NCI-H1694 (cell line): ENCODE data around the gene A1BG.

Source experiments
- DNase-seq: peaks from one replicate; lab custom pipeline; 2025; lab: John Stamatoyannopoulos, UW

Gene A1BG

GRCh38 chr19:58352760-58353671 is at the start of gene A1BG:
TSS of gene A1BG (minus strand) at chr19:58353492. CDS start at chr19:58353437, 55 bp downstream.
- no peak for DNase-seq

GRCh38 chr19:58401840-58402421 is 48.6 kb upstream of the A1BG start:
- DNase-seq = no peak

DNA sequence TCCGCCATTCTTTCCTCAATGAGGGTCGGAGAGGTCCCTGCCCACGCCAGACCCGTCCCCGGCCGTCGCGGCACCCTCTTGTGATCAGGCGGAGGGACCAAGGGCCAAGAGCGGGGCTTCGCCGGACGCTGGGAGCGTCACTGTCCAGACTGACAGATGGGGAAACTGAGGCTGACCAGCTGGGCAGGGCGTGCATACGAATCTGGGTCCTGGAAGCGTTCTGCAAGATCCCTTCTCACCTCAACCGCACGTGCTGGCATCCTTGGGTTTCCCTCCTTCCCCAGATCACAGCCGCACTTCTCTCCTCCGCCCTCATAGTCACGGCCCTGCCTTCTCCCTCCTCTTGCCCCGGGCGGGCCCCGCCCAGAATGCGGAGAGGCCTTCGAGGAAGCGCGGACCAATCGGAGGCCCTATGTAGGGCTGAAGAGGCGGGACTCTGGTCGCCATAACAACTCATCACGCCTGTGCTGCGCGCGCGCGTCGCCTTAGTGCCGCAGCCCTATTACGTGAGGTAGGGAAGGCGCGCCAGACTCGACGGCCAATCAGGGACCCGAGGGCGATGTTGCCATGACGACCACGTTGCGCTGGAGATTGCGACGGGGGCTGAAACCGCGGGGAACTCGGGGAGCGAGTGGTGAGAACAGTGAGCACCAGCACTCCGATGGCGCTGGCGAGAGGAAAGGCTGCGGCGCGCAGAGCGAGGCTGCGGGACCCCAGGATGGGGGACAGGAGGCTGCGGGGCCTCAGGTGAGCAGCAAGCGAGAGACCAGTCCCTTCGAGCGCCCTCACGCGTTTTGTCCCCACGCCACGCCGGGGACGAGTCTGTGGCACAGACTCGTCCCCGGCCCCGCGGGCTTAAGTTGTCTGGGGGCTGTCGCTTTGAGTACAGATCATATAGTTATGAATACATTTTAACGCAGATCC is 47.9 kb upstream of the A1BG start:
- peak; percentile 99 for DNase-seq

GRCh38 chr19:58400316-58400915 is 47.1 kb upstream of the A1BG start:
- DNase-seq = peak; percentile 45

DNA sequence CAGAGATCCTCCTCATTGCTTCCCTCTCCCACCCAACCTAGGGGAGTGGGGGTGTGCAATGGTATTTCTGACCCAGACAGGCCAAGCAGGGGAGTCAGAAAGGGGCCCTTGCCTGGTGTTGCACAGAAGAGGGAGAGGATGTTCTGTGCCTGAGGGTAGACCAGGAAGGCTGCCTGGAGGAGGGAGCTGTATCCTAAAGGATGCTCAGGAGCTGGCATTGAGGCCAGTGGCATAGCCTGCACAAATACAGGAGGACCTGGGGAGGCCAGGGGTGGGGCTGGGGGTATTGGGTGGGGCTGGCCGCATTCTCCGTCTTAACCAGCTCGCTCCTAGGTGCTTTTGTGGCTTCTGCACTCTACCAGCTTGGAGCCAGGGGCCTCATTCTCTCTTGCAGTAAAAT is 46.6 kb upstream of the A1BG start:
- no peak for DNase-seq

GRCh38 chr19:58398545-58398944 is 45.3 kb upstream of the A1BG start:
- no peak for DNase-seq

DNA sequence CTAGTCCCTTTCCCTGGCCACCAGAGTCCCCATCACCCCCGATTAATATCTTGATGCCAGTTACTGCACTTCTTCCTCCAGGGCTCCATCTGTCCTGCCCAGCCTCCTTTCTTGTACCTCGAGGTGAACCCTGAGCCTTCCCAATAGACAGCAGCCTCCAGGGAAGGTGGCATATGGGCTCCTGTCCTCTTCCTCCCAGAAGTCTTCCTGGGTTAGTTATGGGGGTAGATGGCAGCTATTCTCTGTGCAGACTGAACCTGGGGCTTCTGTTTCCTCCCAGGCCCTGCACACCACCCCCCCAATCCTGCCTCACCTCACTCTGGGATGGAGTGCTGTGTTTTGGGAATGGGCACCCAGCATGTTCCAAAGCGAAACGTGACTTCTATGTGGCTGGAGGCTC is 44.8 kb upstream of the A1BG start:
- no peak for DNase-seq

GRCh38 chr19:58397533-58398037 is 44.3 kb upstream of the A1BG start:
- DNase-seq = no peak

GRCh38 chr19:58396691-58397532 is 43.6 kb upstream of the A1BG start:
- DNase-seq = no peak

DNA sequence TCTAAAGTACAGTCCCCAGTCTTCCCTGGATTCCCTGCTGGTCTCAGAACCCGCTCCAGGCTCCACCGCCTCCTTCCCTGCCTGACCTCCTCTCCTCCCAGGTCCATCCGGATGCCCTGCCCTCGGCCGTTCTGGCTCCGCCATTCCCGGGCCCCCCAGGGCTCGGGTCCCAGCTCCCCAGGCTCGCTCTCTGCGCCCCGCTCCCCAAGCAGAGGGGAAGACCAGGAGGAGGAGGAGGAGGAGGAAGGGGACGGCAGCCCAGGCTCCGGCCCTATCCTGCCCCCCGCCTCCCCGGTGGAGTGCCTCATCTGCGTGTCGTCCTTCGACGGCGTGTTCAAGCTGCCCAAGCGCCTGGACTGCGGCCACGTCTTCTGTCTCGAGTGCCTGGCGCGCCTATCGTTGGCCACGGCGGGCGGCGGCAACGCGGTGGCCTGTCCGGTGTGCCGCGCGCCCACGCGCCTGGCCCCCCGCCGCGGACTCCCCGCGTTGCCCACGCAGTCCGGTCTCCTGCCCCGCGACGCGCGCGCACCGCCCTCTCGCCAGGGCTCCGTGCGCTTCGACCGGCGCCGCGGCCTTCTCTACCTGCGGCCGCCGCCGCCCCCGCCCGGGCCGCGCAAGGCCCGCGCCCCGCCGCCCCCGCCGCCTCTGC is 42.8 kb upstream of the A1BG start:
- no peak for DNase-seq

DNA sequence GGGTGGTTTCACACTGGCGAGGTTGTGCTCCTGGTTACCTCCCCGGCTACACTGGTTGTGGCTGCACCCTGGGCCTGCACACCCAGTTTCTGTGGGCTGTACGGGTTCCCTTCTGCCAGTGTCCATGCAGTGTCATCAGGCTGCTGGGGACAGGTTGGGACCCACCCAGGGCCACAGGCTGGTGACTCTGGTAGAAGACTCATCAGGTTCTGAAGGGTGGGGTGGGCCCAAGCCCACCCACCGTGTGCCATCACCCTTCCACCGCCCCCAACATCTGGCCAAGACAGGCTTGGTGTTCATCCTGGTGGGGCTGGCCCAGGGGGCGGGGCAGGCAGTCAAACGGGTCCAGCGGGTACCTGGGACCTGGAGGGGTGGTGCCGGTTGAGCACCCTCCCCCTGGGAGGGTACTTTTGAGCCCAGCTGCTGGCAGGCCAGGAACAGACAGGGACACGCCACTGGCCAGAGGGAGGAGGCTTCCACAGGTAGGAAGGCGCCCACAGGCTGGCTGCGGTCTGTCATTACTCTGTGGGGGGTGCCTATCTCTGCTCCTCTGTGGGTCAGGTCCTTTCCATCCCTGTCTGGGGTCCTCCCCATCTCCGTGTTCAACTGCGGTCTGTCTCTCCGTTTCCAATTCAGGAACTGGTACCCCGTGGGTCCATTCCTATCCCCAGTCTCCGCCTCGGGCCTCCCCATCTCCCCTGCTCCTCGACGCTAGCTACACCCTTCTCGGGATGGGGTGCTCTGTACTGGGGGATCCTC is 42.1 kb upstream of the A1BG start, which contains the start of gene RNF225:
TSS of gene RNF225 (plus strand) at position 437 of the 759 bp plus-strand sequence. CDS start 434 bp downstream, outside the sequence.
- DNase-seq = no peak

DNA sequence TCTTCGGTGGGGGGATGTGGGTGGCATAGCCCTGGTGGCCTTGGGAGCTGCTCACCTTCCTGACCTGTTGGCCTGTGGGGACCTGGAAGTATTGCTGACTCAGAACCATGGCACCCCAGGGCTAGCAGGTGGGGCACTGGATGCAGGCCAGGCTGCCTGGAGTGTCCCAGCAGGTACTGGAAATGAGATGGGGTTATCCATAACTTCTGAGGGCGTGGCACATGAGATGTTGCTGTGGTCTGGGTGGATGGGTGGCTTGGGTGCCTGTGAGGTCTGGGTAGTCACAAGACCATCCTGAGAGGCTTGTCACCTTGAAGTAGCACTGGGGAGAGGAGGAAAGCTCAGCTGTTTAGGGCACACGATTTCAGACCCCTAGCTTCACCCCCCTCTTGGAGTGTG is 41.5 kb upstream of the A1BG start:
- DNase-seq = no peak

DNA sequence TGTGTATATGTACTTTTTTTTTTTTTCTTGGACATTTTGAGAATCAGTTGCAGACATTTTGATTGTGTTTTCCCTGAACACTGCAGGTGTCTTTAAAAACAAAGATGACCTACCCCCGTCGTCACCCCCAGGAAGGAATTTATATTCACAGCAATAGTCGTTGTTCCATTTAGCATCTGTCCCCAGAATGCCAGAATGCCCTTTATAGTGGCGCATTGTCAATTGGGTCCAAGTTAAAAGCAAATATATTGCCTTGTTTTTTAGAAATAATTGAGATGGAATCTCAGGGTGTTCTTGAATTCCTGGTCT is 40.4 kb upstream of the A1BG start:
- no peak for DNase-seq

DNA sequence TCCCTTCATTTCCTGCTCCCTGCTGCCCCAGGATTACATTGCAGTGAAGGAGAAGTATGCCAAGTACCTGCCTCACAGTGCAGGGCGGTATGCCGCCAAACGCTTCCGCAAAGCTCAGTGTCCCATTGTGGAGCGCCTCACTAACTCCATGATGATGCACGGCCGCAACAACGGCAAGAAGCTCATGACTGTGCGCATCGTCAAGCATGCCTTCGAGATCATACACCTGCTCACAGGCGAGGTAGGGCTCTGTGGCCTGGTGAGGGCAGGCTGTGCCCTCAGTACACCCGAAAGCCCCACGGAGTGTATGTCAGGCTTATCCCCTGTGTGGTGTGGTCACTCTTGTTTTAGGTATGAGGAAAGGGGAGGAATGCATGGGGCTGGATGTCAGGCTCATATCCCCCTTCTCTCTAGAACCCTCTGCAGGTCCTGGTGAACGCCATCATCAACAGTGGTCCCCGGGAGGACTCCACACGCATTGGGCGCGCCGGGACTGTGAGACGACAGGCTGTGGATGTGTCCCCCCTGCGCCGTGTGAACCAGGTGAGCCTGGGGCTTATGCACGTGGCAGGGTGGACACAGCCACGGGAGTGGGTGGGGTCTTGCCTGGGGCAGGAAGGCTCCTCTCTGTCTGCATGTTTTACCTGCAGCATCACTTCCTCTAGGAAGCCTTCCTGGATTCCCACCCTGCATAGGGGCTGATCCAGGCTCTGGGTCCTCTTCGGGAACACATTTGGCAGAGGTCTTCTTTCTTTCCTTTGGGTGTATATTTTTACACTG is 39.8 kb upstream of the A1BG start:
- no peak for DNase-seq

DNA sequence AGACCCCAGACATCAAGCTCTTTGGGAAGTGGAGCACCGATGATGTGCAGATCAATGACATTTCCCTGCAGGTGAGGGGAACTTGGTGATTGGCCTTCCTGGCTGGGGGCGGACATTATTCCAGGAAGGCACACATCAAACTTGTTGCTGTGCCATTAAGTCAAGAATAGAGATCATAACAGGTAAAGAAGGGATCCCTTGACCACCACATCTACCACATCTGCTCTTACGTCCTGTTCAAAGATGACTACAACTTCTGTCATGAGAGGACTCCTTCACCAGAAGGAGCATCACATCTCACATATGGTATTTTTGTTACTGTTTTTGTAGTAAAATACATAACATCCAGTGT is 34.9 kb upstream of the A1BG start:
- no peak for DNase-seq

DNA sequence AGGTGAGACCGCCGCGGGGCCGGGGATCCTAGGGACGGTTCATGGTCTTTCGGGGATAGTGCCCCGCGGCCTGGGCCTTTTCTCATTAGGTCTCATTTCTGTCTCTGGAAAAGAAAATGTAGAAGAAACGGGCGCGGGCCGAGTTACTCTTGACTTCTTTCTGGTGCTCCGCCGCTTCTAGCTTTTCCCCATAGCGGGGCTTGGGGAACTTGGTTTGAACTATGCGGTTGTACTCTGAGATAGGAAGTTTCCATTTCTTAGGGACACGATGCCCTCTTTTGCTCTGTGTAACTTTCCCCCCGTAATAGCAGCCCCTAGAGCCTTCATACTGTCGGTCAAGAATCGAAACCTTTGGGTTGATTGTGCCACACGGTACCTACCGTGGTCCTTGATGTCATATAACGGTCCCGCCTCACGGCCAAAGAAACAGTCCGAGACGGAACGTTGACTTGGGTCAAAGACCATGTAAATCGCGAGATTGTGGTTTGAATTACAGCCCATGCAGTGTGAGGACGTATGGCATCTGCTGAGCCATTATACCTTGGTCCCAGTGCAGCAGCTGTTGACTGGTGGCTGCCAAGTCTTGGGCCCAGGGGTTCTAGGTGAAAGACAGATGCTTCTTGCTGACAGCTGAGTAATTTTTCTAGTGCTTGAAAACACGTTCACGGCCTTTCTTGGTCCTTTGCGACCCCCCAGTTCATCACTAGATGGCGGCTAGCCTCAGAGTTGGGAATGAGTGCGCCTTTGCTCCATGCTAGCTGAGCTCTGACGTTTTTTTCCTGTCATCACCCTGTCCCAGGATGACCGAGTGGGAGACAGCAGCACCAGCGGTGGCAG is 34.3 kb upstream of the A1BG start:
- DNase-seq = peak; percentile 40

DNA sequence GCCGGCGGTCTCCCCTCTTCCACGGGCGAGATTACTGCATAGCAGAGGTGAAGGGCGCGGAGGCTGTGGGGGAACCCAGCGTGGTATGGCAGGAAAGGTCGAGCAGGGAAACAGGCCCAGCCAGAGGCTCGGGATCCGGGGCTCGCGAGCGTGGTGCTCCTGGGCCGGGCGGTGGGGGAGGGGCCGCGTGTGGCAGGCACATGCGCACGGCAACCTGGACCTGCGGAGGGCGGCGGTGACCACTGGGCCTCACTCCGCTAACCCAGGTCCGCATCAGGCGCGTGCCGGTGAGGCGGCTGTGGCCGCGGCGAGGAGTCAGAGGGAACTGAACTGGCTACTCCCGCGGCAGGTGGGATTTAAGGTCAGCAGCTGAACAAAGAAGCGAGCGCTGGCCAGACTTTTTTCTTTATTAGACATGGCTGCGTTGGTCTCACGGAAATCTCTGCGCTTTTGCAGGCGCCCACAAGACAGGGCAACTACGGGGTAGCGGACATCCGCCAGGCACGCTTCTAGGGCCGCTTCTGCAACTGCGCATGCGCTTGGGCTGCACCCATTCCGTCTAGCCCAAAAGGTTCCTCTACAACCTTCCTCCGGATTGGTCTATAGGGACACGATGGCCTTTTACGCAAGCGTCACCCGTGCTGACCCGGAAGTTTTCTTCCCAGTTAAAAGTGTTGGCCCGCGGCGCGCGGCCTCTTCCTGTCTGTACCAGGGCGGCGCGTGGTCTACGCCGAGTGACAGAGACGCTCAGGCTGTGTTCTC is 33.5 kb upstream of the A1BG start, which contains the start of gene RPS5:
TSS of gene RPS5 (plus strand) at position 694 of the 762 bp plus-strand sequence. CDS start 869 bp downstream, outside the sequence.
- DNase-seq = peak; percentile 99
